ENCODE data around the gene LEFTY2.
A peak's percentile ranks its signal among the peaks of the same experiment; 100 is the strongest.

Gene LEFTY2

GRCh38 chr1:225911191-225912130 lies 29.6 kb downstream of the LEFTY2 start:
- TF ChIP-seq, protein P1, sequence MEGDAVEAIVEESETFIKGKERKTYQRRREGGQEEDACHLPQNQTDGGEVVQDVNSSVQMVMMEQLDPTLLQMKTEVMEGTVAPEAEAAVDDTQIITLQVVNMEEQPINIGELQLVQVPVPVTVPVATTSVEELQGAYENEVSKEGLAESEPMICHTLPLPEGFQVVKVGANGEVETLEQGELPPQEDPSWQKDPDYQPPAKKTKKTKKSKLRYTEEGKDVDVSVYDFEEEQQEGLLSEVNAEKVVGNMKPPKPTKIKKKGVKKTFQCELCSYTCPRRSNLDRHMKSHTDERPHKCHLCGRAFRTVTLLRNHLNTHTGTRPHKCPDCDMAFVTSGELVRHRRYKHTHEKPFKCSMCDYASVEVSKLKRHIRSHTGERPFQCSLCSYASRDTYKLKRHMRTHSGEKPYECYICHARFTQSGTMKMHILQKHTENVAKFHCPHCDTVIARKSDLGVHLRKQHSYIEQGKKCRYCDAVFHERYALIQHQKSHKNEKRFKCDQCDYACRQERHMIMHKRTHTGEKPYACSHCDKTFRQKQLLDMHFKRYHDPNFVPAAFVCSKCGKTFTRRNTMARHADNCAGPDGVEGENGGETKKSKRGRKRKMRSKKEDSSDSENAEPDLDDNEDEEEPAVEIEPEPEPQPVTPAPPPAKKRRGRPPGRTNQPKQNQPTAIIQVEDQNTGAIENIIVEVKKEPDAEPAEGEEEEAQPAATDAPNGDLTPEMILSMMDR (conservative IDR thresholded peaks at IDR 0.05; ENCODE audit: low read depth, low read length): peak; percentile 63
- peak overlapping the region; percentile 3 for H3K4me3 ChIP-seq (ENCODE audit: low read depth, low read length)
- DNase-seq (ENCODE audit: low read depth): peak; percentile 40

DNA sequence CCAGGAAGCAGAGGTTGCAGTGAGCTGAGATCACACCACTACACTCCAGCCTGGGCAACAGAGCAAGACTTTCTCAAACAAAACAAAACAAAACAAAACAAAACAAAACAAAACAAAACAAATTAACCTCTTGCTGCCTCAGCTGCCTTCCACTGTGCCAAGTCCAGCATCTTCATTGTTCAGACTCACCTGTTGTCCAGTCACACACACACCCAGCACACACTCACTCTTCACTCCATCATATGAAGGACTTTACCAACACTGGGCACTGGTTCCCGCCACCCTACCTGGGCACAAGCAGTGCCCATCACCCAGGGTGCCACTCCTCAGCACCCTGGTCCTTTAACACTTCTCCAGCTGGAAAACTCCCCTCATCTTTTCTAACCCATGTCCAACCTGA lies 31.5 kb downstream of the LEFTY2 start:
- TF ChIP-seq, protein P1 (conservative IDR thresholded peaks at IDR 0.05; ENCODE audit: low read depth, low read length): no peak
- no peak for DNase-seq (ENCODE audit: low read depth)

GRCh38 chr1:225908773-225909172 lies 32.2 kb downstream of the LEFTY2 start:
- TF ChIP-seq, protein P1 (conservative IDR thresholded peaks at IDR 0.05; ENCODE audit: low read depth, low read length): no peak
- no peak overlapping the region for H3K4me3 ChIP-seq (ENCODE audit: low read depth, low read length)
- no peak for DNase-seq (ENCODE audit: low read depth)

More for the DNA sequence above, 31.5 kb downstream of the LEFTY2 start:
- no peak overlapping the region for H3K4me3 ChIP-seq (ENCODE audit: low read depth, low read length)

DNA sequence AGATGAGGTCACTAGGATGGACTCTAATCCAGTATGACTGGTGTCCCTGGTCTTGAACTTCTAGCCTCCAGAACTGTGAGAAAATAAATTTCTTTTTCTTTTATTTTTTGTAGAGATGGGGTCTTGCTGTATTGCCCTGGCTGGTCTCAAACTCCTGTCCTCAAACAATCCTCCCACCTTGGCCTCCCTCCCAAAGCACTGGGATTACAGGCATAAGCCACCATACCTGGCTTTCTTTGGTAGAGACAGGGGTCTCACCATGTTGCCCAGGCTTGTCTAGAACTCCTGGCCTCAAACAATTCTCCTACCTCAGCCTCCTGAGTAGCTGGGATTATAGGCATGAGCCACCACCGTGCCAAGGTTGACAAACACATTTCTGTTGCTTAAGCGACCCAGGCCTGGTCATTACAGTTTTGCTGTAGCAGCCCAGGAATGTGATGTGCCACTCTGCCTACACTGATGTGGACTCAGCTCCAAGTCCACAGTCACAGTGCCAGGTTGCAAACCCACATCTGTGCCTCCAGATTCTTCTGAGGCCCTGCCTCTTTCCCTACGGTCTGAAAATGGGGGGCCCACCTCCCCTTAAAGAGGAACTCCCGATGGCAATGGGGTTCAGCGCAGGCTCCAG lies 32.9 kb downstream of the LEFTY2 start:
- no peak for DNase-seq (ENCODE audit: low read depth)
- TF ChIP-seq, protein P1 (conservative IDR thresholded peaks at IDR 0.05; ENCODE audit: low read depth, low read length): no peak
- no peak overlapping the region for H3K4me3 ChIP-seq (ENCODE audit: low read depth, low read length)

GRCh38 chr1:225907341-225907740 lies 33.7 kb downstream of the LEFTY2 start:
- DNase-seq (ENCODE audit: low read depth): no peak
- TF ChIP-seq, protein P1 (conservative IDR thresholded peaks at IDR 0.05; ENCODE audit: low read depth, low read length): no peak
- H3K4me3 ChIP-seq (ENCODE audit: low read depth, low read length): no peak overlapping the region

- H3K4me3 ChIP-seq (ENCODE audit: low read depth, low read length): no peak overlapping the region
- no peak for DNase-seq (ENCODE audit: low read depth)
- TF ChIP-seq, protein P1 (conservative IDR thresholded peaks at IDR 0.05; ENCODE audit: low read depth, low read length): no peak
Measured at GRCh38 chr1:225906467-225906866, 34.6 kb downstream of the LEFTY2 start.

Data from choroid plexus epithelial cell (primary cell).